Activated CD4-positive, alpha-beta T cell treated with anti-CD3 and anti-CD28 coated beads for 1 hour (primary cell): ENCODE data around the gene RFT1.
"Not testable (repeated sequence)": the region's sequence is repeated elsewhere in the genome, so short reads cannot be mapped to it uniquely, and the experiment has no call there.

Experiments
- DNase-seq: peaks from one replicate; pipeline ENCODE4 v3.0.0-alpha.2; 2020

Gene RFT1

DNA sequence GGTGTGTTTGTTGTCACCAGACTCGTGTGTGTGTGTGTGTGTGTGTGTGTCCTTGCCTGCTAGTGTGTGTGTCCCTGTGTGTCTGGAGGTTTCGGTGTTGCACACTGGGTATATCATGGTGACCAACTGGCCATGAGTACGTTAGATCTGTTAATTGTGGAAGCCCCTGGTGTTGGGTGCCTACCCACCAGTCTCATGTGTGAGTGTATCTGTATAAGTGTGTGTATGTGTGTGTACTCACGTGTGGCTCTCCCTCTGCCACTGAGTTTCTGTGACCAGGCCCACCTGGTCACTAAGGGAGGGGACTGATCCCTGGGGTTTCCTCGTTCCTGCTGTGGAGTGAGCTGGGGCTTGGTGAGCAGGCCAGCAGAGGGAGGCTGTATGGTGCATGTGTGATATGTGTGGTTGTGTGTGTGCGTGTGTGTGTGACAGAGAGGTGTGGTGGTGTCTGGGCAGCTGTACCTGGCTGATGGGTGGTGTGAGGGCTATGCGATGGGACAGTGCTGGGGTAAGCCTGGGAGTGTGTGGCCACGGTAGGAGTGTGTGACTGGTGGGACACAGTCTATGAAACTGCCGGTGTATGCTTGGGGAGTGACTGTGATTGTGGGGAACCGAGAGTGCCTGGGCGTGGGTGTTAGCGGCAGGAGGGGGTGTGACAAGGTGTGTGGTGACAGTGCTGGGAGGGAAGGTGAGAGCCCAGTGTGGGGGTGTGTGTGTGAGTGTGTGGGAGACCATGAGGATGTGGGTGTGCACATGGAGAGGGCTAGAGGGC, 32.6 kb upstream of the RFT1 start:
- peak; percentile 45 for DNase-seq

DNA sequence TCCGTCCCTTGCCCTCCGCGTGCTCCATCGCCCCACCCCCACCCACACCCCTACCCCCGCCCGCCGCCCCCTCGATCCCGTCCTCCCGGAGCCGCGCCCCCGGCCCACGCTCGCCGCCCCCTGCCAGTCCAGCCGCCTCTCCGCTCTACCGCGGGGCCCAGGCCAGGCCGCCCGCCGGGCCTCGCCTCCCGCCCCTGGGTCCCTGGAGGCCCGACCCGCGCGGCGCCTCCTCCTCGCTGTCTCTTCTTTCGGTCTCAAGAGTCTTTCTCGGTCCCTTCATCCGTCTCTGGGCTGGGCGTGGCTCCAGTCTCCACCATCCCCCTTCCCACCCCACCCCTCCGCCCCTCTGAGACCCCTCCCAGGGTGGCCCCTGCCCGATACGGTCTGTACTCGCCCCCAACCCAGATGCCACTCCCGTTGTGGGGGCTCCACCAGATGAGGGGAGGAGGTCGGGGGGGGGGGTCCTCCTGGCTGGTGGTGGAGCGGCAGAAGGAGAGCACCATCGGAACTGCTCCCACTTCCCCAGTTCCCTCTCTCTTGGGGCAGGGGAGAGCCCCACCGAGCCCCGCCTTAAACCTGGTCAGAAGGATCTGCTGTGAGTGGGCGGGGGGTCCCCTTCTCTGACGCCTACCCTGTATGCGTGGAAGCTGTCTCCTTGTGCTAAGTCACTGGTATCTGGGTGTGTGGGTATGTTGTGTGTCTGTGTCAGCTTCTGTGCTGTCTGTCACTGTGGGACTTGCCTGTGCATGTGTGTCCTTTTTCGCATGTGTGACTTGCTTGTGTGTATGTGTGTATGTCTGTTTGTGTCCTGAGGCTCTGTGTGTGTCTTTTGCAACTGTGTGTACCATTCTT, 31.8 kb upstream of the RFT1 start:
- DNase-seq: peak; percentile 26

DNA sequence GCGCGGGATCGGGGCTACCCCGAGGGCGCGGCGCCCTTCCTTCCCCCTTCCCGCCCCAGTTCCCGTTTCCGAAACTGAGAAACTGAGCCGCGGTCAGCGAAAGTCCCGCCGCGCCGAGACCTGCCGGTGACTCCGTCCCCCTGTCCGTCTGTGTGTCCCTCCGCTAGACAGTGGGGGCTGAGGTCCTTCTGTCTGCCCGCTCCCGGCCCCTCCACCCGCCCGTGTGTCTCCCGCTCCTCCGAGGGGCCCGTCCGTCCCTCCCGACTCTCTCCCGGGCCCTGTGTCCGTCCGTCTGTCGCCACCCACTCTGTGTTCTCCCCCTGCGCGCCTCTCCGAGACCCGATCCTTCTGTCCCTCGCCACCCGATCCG, 31.2 kb upstream of the RFT1 start:
- no peak for DNase-seq

DNA sequence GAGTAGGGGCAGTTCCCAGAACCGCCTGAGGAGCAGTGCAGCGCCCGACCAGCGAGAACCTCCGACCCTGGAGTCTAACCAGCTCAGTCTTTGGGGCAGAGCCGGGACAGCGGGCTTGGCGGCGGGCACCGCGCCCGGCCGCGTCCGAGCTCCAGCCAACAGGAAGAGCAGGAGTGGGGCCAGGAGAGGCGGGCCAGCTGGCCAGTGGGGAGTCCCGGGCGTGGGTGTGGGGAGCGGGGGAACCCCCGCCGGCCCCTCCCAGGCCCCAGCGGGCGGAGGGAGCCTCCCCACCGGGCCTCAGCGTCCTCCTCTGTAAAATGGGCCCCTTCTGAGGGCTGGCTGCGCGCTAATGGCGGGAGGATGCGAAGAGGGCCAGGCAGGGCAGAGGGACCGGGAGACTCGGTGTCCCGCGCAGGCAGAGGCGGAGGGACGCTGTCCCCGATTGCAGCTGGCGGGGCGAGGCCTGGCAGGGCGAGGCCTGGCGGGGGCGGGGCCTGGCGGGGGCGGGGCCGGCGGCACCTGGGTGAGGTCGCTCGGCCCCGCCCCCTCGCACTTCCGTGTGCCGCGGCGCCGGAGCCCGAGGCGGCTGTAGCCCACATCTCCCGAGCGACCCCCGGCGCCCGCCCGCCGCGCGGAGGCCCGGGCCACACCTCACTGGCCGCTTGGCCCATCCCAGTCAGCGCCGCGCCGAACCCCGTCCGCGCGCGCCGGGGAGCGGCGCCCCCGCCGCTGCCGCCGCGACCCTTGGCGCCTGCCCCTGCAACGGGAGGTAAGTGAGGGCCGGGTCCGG, 30.6 kb upstream of the RFT1 start, which contains the start of gene PRKCD:
Gene PRKCD (plus strand): TSS at position 550 of the 790 bp plus-strand sequence. CDS start 17,214 bp downstream, outside the sequence.
- peak; percentile 65 for DNase-seq

DNA sequence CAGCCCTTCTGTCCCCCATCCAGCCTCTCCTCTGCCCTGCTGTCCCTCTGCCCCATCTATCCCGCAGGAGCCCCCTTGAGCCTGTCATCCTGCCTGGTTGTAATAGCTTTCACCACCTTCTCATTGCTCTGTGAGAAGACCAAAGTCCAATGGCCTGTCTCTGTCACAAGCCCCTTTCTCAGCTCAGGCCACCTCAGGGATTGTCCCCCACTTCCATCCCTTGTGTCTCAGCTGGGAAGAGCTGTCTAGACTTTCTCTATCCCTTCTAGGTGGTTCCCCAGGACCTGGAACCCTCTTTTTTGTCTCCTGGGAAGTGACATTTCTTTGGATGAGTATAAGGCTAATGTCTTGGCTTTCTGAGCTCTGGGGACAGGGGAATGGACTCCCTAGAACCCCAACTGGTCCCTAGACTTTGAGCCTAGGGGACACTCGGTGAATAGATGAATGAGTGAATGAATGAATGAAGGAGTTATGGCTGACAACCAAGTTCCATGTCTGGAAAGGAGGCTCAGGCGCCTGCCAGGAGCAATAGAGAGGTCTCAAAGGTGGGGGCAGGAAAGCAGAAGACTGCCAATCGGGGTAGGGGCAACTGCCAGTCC, 29.9 kb upstream of the RFT1 start:
- no peak for DNase-seq

DNA sequence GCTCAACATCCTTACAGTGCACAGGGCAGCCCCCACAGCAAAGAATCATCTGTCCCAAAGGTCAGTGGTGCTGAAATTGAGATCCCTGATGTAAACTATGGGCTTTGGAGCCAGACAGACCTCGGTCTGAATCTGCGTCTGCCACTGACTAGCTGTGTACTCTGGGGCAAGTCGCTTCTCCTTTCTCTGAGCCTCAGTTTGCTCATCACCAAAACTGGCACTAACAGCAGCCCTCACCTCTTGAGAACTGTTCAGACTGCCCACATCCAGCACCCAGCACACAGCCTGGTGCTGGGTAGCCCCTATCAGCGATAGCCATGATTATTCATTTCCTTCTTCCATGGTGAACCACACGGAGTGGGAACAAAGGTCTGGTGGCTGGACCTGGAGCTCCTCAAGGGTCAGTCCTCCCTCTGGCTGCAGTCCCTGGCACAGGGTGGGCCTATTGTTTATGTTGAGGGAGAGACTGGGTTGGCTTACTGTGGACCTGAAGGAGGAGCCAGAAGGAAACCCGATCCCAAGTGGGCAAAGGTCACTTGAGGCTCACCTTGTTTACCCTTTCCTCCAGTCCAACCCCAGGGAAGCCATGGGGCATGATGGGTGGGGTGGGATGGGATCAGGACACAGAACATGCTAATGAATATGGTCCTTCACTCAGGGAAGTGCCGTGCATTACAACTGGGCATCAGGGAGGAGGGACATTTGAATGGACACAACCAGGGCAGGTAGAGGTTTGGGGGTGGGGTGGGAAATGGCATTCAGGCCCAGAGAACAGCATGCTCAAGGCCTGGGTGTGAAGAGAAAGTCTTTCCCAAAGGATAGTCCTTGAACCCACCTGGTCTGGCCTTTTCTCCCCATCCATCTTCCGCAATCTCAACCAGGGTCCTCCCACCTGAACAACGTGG, 29.2 kb upstream of the RFT1 start:
- no peak for DNase-seq

DNA sequence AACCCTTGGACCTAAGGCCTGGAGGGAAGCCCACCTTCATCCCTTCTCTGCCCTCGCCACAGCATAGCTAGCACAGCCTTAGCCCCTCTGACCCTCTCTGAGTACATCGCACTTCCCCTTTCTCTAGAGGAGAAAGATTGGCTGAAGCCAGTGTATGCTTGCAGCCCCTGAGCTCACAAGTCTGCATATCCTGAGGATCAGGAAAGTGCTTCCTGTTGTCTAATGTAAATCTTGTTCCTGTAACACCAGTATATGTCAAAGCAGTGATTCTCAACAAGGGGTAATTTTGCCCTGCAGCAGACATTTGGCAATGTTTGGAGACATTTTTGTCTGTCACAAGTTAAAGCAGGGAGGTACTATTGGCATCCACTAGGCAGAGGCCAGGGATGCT, 28.5 kb upstream of the RFT1 start:
- DNase-seq: no peak

DNA sequence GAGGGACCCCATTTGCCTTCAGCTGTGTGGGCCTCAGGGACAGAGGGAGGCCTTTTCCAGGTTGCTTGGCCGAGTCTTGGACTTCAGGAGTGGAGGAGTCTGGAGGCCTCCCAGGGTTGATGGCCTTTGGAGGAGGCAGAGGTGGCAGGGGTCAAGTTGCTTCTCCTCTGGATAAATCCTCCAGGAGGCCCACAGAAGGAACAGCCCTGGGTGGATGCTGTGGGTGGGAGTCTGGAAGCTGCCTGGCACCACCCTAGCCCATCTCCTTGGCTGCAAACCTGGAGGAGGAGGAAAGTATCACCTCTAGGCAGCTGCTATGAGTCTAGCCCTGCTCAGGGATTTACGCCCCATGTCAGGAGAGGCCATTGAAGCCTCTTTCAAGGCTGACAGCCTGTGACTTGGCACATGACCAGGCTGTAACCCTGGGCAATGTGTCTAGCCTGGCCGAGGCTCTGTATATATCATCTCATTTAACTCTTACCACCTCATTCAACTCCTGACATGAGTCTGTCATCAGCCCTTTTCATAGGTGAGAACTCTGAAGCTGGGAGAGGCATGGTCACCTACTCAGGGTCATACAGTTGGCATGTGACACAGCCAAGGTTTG, 27.8 kb upstream of the RFT1 start:
- no peak for DNase-seq

DNA sequence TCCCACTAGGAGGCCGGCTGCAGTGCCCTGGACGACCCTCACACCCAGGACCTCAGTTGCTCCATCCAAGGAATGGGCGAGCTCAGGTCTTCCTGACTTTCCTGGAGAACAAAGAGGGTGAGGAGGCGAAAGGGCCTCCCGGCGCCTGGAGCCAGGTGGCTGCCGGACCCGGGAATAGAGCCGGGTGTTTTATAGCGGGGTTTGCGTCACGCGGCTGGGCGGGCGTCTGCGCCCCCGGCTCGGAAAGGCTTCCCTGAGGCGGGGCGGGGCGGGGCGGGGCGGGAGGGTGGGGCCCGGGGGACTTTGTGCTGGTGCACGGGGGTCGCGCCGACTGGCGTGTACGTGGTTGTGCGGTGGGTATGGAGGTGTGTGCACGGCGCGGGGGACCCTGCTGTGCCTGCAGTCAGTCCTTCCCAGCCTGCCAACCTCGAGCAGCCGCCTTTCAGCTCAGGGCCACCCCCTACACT, 26.2 kb upstream of the RFT1 start:
- no peak for DNase-seq

DNA sequence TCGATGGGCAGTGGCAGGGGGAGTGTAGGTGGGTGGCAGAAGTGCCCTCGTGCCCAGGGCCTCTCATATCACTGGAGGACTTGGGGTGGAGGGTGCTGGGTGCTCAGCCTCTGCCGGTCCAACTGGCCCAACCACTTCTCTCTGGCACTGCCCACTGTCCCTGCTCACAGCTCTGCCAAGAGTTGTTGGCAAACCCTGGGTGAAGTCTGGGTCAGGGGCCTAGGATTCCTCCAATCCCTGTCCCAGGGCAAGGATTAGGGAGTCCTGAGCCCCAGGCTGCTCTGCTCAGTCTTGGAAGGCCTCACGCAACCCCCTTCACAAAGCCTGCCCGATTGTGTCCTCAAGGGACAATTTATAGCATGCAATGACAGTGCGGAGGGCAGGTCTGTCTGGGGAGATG, 25.5 kb upstream of the RFT1 start:
- DNase-seq: no peak

DNA sequence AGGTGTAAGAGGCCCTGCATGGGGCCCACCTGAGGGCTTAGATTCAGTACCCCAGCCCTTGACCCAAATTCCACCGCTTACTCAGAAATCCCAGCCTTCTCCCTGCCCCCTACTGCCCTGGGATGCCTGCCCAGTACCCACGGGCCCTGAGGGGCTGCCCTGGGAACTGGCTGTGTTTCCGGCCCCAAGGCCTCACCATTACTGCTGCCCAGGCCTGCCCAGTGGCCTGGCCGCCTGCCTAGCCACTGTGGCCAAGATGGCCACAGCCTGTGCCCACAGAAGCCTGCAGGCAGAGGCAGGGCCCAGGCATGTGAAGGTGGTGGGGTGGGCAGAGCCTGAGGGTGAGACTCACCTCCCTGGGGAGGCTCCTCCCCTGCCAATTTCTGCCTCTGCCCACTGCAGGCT, 24.6 kb upstream of the RFT1 start:
- DNase-seq: no peak

DNA sequence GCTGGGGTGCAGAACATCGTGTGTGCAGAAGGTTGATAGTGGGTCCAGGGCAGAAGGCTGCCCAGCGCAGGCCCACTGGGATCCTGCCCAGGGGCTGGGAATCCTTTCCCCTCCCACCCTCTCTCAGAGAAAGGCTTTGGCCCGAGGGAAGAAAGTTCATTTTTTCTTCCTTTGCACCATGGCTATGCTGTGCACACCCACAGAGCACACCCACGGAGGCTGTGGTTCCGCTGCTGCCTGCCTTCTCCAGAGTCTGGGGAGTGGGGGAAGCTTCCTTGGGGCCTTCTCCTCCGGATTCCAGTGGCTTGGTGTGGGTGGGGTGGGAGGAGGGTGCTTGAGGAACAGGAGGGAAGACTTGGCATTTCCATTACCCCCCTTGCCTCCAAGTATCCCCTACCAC, 23.7 kb upstream of the RFT1 start:
- DNase-seq: no peak

DNA sequence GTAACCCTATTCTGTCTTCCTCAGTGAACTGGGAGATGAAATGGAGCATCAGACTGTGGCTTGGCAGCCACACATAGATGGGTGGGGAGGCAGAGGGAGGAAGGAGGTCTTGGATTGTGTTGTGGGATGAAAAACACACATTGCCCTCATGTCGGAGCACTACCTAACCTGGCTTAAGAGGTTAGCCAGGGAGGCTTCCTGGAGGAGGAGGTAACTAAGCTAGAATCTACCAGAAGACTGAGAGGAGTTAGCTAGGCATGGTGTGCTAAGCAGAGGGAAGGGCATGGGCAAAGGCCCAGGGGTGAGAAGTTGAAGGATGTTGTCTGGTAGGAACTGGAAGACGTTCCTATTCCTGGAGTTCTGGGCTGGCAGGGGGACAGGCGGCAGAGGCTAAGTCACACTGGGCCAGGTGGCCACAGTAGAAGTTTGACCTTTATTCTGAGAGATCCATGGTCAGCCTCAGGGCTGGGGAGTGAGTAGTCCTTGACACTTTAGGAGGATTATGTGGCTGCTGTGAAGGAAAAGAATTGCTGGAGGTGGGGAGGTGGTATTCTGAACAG, 23.1 kb upstream of the RFT1 start:
- DNase-seq: no peak

DNA sequence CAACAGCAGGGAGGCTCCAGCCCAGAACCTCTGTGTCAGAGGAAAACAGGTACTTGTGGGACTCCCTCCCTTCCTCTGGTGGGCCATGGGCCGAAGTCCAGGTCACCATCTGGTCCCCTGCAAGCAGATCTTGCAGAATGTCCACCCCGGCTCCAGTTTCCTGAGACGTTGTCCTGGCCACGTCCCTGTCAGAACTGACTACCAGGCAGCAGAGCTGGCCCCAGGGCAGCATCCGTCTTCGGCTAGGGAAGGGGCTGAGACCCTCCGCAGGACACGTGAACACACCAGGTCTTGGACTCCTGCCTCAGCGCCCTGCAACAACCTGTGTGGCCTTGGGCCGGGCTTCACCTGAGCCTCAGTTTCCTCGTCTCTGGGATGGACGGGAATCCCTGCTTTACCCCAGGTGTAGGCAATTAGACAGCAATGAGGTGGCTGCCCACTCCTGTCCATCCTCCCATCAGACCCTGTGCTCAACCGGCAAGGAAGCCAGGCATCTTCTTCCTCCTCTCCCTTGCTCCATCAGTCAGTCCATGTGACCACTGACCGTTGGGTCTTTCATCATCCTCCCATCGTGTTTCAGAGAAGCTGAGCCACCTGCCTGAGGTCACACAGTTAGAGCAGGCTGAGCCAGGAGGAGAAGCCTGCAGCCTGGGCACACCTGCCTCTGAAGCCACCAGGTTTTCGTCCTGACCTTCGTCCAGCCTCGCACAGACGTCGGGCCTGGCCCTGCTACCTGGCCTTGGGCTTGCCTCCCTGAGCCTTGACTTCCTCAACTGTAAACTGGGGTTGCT, 21.8 kb upstream of the RFT1 start:
- DNase-seq: no peak

DNA sequence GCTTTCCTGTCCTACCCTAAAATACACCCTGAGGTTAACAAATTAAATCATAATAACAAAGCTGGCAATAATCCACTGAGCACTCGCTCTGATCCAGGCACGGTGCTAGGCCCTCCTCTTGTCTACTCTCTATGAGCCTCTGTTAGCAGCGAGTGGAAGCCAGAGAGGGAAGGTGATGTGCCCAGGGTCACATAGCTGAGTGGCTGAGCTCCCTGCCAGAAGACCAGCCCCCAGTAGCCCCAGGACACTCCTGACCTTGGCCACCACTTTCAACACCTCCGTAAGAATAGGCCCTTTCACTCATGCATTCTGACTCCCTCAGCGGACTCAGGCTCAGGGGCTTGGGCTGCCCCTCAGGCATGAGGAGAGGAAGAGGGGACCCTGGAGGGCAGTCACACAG, 21.2 kb upstream of the RFT1 start:
- DNase-seq: no peak

DNA sequence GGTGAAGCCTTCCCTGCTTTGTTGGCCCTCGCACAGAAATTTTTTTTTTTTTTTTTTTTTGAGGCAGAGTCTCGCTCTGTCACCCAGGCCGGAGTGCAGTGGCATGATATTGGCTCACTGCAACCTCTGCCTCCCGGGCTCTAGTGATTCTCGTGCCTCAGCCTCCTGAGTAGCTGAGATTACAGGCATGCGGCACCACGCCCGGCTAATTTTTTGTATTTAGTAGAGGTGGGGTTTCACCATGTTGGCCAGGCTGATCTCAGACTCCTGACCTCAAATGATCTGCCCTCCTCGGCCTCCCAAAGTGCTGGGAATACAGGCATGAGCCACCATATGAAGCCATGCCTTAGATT, 20.8 kb upstream of the RFT1 start:
- not testable (repeated sequence) for DNase-seq

DNA sequence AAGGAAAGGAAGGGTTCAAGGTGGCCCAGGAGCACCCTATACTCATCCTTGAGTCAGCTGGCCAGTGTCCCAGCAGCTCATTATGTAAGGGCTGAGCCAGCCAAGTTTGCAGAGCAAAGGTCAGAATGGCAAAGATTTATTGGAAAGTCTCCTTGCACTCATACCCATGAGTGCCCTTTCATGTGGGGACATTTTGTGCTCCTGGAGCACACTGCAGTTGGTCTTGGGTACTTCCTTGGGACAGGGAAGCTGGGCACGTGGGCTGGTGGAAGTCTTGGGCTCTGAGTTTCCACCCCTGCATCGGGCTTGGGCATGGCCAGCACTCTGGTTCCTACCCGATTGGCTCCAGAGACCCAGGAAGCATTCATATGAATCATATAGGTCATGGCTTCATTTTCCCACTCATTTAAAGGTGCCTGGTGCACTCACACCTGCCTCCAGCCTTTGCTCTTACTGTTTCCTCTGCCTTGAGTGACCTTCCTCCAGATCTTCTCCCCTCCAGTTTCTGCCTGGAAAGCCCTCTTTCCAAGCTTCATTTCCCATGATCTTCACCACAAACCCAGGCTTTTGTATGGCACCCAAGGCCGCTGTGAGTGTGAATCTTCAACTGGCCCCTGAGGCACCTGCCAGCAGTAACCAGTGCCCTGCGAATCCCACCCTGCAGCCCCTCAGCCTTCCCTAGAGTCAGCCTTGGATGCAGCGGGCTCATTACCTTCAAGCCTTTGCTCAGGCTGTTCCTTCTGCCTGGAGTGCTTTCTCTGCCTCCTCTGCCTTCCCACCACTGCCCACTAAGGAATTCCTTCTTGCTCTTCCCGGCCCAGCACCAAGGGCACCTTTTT, 20.2 kb upstream of the RFT1 start:
- no peak for DNase-seq

DNA sequence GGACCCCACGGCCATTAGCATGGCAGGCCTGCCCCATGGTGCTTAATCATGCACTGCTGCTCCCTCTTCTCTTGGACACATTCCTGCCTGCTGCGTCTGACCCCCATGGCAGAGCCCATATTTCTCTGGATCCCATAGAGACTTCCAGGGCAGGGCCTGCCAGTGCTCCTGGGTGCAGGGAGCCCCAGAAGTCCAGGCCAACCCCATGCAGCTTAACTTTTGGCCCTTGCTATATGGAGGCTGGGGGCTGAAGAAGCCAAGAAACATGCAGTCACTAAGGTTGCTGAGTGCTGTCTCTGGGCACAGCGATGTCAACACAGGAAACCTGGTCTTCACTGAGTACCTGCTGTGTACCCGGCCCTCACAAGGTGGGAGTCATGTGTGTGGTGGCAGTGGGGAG, 19.5 kb upstream of the RFT1 start:
- DNase-seq: no peak

DNA sequence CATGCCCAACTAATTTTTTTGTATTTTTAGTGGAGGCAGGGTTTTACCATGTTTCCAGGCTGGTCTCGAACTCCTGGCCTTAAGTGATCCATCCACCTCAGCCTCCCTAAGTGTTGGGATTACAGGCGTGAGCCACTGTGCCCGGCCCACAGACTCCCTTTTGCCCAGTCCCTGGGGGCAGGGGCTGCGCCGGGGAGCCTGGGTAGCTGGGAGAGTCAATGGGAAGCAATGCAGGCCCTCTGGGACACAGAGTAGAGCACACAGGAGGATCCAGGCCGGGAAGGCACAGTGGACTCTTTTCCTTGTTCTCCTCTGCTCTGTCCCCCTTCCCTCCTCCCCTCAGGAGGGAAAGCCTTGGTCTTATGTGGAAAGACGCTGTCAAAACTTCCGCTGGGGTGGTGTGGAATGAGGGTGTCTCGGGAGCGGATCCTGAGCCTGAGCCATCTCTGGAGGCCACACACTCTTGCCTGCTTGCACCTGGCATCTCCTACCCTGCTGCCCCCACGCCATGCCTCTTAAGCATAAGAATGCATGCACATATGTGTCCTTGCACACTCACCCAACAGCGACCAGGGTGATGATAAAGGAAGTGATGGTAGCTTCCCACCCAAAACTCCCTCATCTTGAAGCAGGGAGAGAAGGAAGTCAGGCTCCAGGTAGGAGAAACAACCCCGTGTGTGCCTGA, 18.9 kb upstream of the RFT1 start:
- DNase-seq: no peak
